ENCODE results near the gene C12orf75.
"Not testable (repeated sequence)": the region's sequence is repeated elsewhere in the genome, so short reads cannot be mapped to it uniquely, and the experiment has no call there.

- not testable (repeated sequence) for TF ChIP-seq POLR2A, CTCF (IDR thresholded peaks at IDR 0.05)
Observed at GRCh38 chr12:105310476-105311085, 19.9 kb upstream of the C12orf75 start.

Data from Peyer's patch (tissue), 4 donors.